OCI-LY1 (cell line): ENCODE results near the gene RND3.

Source experiments
- CTCF ChIP-seq: fragments of 200-600 bp; sonication (generic), shearing (Covaris generic); IDR thresholded peaks from 2 replicates; pipeline ENCODE4 v1.5.1; 2017; ENCODE audit warnings: mild to moderate bottlenecking, antibody characterized with exemption, low read length, moderate library complexity, mixed read lengths
- EZH2 ChIP-seq: fragments of 200-600 bp; sonication (generic), shearing (Covaris generic); IDR thresholded peaks from 2 replicates; pipeline ENCODE4 v1.8.0; 2017; ENCODE audit warnings: borderline replicate concordance, mixed run types, mild to moderate bottlenecking, antibody characterized with exemption, low read length, moderate library complexity, mixed read lengths

- no peak for TF ChIP-seq CTCF
- no peak for TF ChIP-seq EZH2
Observed at GRCh38 chr2:150475479-150476250, 11.8 kb downstream of the RND3 start.
